Measurements from ENCODE around the gene SPRY4.
A peak's percentile ranks its signal among the peaks of the same experiment; 100 is the strongest.

The SPRY4 gene

GRCh38 chr5:142319560-142320429 lies 5.0 kb downstream of the SPRY4 start:
- in situ Hi-C loops (cut with HindIII; ENCODE audit: low pct_ligation_motif_present, low sequenced_read_pairs) = loop anchor here (25.0 kb wide), 1 partner anchor 218 kb away; no protein-coding TSS in a partner anchor
- peak overlapping the region; percentile 34 for H3K27ac ChIP-seq
- H3K27me3 ChIP-seq (replicated peaks) = no peaks in the 10 kb centered on the region
- peak overlapping the region; percentile 98 for H3K4me3 ChIP-seq (ENCODE audit: low read depth, low read length)
- H3K36me3 ChIP-seq (replicated peaks) = peaks cover 29% of the 10 kb centered on the region
- no peak for DNase-seq
- TF ChIP-seq CTCF (IDR thresholded peaks at IDR 0.05; ENCODE audit: low read depth, low read length, missing control alignments) = no peak

- TF ChIP-seq CTCF (IDR thresholded peaks at IDR 0.05; ENCODE audit: low read depth, low read length, missing control alignments) = no peak
- peaks cover 36% of the 10 kb centered on the region for H3K36me3 ChIP-seq (replicated peaks)
- in situ Hi-C loops (cut with HindIII; ENCODE audit: low pct_ligation_motif_present, low sequenced_read_pairs) = loop anchor here (25.0 kb wide), 1 partner anchor 218 kb away; no protein-coding TSS in a partner anchor
- peak overlapping the region; percentile 34 for H3K27ac ChIP-seq
- H3K4me3 ChIP-seq (ENCODE audit: low read depth, low read length) = peak overlapping the region; percentile 98
- H3K27me3 ChIP-seq (replicated peaks) = no peaks in the 10 kb centered on the region
- no peak for DNase-seq
Measured at GRCh38 chr5:142319105-142319504, 5.7 kb downstream of the SPRY4 start.

GRCh38 chr5:142317753-142318152 lies 7.1 kb downstream of the SPRY4 start:
- no peak for DNase-seq
- in situ Hi-C loops (cut with HindIII; ENCODE audit: low pct_ligation_motif_present, low sequenced_read_pairs) = loop anchor here (25.0 kb wide), 1 partner anchor 220 kb away; no protein-coding TSS in a partner anchor
- peak; percentile 65 for TF ChIP-seq CTCF (IDR thresholded peaks at IDR 0.05; ENCODE audit: low read depth, low read length, missing control alignments)
- H3K27me3 ChIP-seq (replicated peaks) = no peaks in the 10 kb centered on the region
- H3K4me3 ChIP-seq (ENCODE audit: low read depth, low read length) = no peak overlapping the region
- peaks cover 42% of the 10 kb centered on the region for H3K36me3 ChIP-seq (replicated peaks)
- H3K27ac ChIP-seq = no peak overlapping the region

- no peaks in the 10 kb centered on the region for H3K27me3 ChIP-seq (replicated peaks)
- in situ Hi-C loops (cut with HindIII; ENCODE audit: low pct_ligation_motif_present, low sequenced_read_pairs) = loop anchor here (25.0 kb wide), 1 partner anchor 220 kb away; no protein-coding TSS in a partner anchor
- no peak for TF ChIP-seq CTCF (IDR thresholded peaks at IDR 0.05; ENCODE audit: low read depth, low read length, missing control alignments)
- DNase-seq = no peak
- no peak overlapping the region for H3K4me3 ChIP-seq (ENCODE audit: low read depth, low read length)
- H3K36me3 ChIP-seq (replicated peaks) = peaks cover 45% of the 10 kb centered on the region
- no peak overlapping the region for H3K27ac ChIP-seq
Measured at GRCh38 chr5:142317173-142317572, 7.6 kb downstream of the SPRY4 start.

GRCh38 chr5:142316681-142317080 lies 8.1 kb downstream of the SPRY4 start:
- in situ Hi-C loops (cut with HindIII; ENCODE audit: low pct_ligation_motif_present, low sequenced_read_pairs) = loop anchor here (25.0 kb wide), 1 partner anchor 221 kb away; no protein-coding TSS in a partner anchor
- DNase-seq = no peak
- Histone ChIP-seq H3K27me3 (replicated peaks) (no peaks in the 10 kb centered on the region), H3K4me3 (ENCODE audit: low read depth, low read length) (no peak overlapping the region), H3K36me3 (replicated peaks) (peaks cover 48% of the 10 kb centered on the region), H3K27ac (peak overlapping the region; percentile 12)
- TF ChIP-seq CTCF (IDR thresholded peaks at IDR 0.05; ENCODE audit: low read depth, low read length, missing control alignments) = no peak

Measured in brain microvascular endothelial cell (primary cell).